Left renal cortex interstitium (tissue), 4 donors: ENCODE data around the gene DENND6B. TPM values are rescaled to one million over a fixed set of nuclear protein-coding genes. Genes with fewer than 3 reads are reported as not detected.

Experiments used
- DNase-seq, 4 donors: peaks; one replicate each; pipeline ENCODE4 v3.0.0-alpha.2; 2013; ENCODE audit warnings: low read depth in 4 of 4, low spot score in 2 of 4, missing footprints in 1 of 4
- polyA plus RNA-seq, 4 donors: library from polyadenylated mRNA; unstranded; fragments of 120-200 nt; gene quantifications; one replicate each; pipeline ENCODE4 v1.2.1, GENCODE V29; 2013; ENCODE audit not compliant: insufficient read length in 4 of 4

DENND6B gene
- polyA plus RNA-seq, 4 donors: 10.1 to 19.9 (median 16.0) TPM

GRCh38 chr22:50316114-50317065 lies 10.4 kb downstream of the DENND6B start:
- no peak for DNase-seq

GRCh38 chr22:50315289-50316113 lies 11.3 kb downstream of the DENND6B start:
- no peak for DNase-seq

GRCh38 chr22:50314455-50315288 lies 12.1 kb downstream of the DENND6B start:
- no peak for DNase-seq

GRCh38 chr22:50314081-50314454 lies 12.7 kb downstream of the DENND6B start:
- no peak for DNase-seq

GRCh38 chr22:50313600-50313999 lies 13.2 kb downstream of the DENND6B start:
- DNase-seq: no peak

- no peak for DNase-seq
These were observed 13.8 kb downstream of the DENND6B start for GRCh38 chr22:50313021-50313420.

GRCh38 chr22:50312371-50312770 lies 14.4 kb downstream of the DENND6B start:
- DNase-seq: no peak

GRCh38 chr22:50311606-50312351 lies 15.0 kb downstream of the DENND6B start:
- DNase-seq: no peak

- no peak for DNase-seq
These were observed 15.8 kb downstream of the DENND6B start for GRCh38 chr22:50310949-50311444.

GRCh38 chr22:50310031-50310722 lies 16.6 kb downstream of the DENND6B start:
- DNase-seq: no peak

- DNase-seq: no peak
These were observed 17.2 kb downstream of the DENND6B start for GRCh38 chr22:50309601-50309991.

- no peak for DNase-seq
These were observed 17.7 kb downstream of the DENND6B start for GRCh38 chr22:50308986-50309600.

- no peak for DNase-seq
These were observed 18.2 kb downstream of the DENND6B start for GRCh38 chr22:50308597-50308935.

- no peak for DNase-seq
These were observed 18.8 kb downstream of the DENND6B start for GRCh38 chr22:50307890-50308596.

- peak in 1 of 4 donors; percentile 77 for DNase-seq
These were observed 19.8 kb downstream of the DENND6B start, which contains the start of gene PLXNB2 for GRCh38 chr22:50306753-50307749. PLXNB2 (minus strand) TSS chr22:50307646; CDS start chr22:50290584, 17,062 bp downstream.

GRCh38 chr22:50305923-50306566 lies 20.8 kb downstream of the DENND6B start:
- DNase-seq: peak; percentile 63 to 89 (median 80)
